ENCODE data around the gene REEP1.

Gene REEP1

DNA sequence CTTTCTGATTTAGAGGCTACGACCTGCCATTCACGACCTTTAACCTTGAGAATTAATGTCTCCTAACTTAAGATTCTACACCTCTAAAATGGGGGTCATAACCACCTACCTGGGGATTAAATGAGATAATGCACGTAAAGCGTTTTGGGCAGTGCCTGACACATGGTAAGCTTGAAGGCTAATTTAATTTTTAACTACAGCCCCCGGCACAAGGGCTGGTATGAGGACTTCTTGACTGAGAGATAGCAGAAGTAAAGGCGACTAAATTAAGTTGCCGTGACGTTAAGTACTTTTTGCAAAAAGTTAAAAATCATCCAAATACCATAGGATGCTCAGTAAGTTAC is 137.6 kb downstream of the REEP1 start:
- TF ChIP-seq, protein P1, sequence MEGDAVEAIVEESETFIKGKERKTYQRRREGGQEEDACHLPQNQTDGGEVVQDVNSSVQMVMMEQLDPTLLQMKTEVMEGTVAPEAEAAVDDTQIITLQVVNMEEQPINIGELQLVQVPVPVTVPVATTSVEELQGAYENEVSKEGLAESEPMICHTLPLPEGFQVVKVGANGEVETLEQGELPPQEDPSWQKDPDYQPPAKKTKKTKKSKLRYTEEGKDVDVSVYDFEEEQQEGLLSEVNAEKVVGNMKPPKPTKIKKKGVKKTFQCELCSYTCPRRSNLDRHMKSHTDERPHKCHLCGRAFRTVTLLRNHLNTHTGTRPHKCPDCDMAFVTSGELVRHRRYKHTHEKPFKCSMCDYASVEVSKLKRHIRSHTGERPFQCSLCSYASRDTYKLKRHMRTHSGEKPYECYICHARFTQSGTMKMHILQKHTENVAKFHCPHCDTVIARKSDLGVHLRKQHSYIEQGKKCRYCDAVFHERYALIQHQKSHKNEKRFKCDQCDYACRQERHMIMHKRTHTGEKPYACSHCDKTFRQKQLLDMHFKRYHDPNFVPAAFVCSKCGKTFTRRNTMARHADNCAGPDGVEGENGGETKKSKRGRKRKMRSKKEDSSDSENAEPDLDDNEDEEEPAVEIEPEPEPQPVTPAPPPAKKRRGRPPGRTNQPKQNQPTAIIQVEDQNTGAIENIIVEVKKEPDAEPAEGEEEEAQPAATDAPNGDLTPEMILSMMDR (IDR thresholded peaks at IDR 0.05; ENCODE audit: insufficient read depth, low read length, poor library complexity, severe bottlenecking), result no peak
- TF ChIP-seq EZH2phosphoT487 (conservative IDR thresholded peaks at IDR 0.05; ENCODE audit: low read length), result no peak
- peaks cover 59% of the 10 kb centered on the region for H3K79me2 ChIP-seq (ENCODE audit: insufficient read depth, low read length)

DNA sequence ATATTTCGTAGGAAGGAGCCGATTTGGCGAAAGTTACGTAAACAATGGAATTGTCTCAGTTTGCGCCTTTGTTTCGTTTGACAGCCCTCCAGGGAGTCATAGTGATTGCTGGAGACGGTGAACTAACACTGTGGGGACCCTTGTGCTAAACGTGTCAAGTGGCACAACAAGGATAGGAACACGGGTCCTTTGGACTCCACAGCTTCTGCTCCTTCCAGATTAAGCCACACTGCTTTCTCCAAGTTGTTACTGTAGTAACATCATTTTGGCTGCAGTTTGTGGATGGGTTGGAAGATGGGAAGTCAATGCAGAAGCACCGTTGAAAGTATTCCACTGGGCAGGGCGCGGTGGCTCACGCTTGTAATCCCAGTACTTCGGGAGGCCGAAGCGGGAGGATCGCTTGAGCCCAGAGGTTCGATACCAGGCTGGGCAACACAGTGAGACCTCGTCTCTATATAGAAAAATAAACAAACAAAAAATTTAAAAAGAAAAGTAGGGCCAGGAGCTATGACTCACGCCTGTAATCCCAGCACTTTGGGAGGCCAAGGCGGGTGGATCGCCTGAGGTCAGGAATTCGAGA is 141.5 kb downstream of the REEP1 start:
- peak overlapping the region; percentile 79 for H3K4me2 ChIP-seq (ENCODE audit: low read depth, low read length, poor library complexity, severe bottlenecking)
- H3K4me3 ChIP-seq (ENCODE audit: insufficient read depth, low read length, poor library complexity, severe bottlenecking), result peak overlapping the region; percentile 97
- peak overlapping the region; percentile 96 for H3K9ac ChIP-seq (ENCODE audit: low read length)
- H3F3A ChIP-seq (ENCODE audit: insufficient read depth), result peaks cover 24% of the 10 kb centered on the region
- 0 out of 2 replicates have a peak, but pooled peaks cover 4% of the 10 kb centered on the region for H3K36me3 ChIP-seq (ENCODE audit: low read length)
- no peaks in the 10 kb centered on the region for H3K9me3 ChIP-seq (ENCODE audit: insufficient read depth, low read length)
- peak overlapping the region; percentile 94 for H3K27ac ChIP-seq (ENCODE audit: low read depth, low read length)
- no peaks in the 10 kb centered on the region for H3K27me3 ChIP-seq (ENCODE audit: low read length)
- H3K9me2 ChIP-seq (replicated peaks; ENCODE audit: insufficient read depth, low read length), result no peaks in the 10 kb centered on the region
- H2AFZ ChIP-seq (ENCODE audit: low read depth, low read length, severe bottlenecking), result peak overlapping the region; percentile 46
- H3K79me2 ChIP-seq (ENCODE audit: insufficient read depth, low read length), result peaks cover 61% of the 10 kb centered on the region
- no peaks in the 10 kb centered on the region; the same call in 1 of the 2 replicates for H4K20me1 ChIP-seq (ENCODE audit: low read depth, low read length)
- no peak for TF ChIP-seq EZH2phosphoT487 (conservative IDR thresholded peaks at IDR 0.05; ENCODE audit: low read length)
- TF ChIP-seq, protein P1 (IDR thresholded peaks at IDR 0.05; ENCODE audit: insufficient read depth, low read length, poor library complexity, severe bottlenecking), result no peak

More for the DNA sequence above, 137.6 kb downstream of the REEP1 start:
- Histone ChIP-seq H3K27me3 (ENCODE audit: low read length) (no peaks in the 10 kb centered on the region), H3K9me2 (replicated peaks; ENCODE audit: insufficient read depth, low read length) (no peaks in the 10 kb centered on the region), H2AFZ (ENCODE audit: low read depth, low read length, severe bottlenecking) (peak overlapping the region; percentile 91), H3K36me3 (ENCODE audit: low read length) (no peaks in the 10 kb centered on the region), H4K20me1 (ENCODE audit: low read depth, low read length) (no peaks in the 10 kb centered on the region), H3K4me2 (ENCODE audit: low read depth, low read length, poor library complexity, severe bottlenecking) (peak overlapping the region; percentile 89), H3K9me3 (ENCODE audit: insufficient read depth, low read length) (no peaks in the 10 kb centered on the region), H3K9ac (ENCODE audit: low read length) (peak overlapping the region; percentile 92), H3K4me3 (ENCODE audit: insufficient read depth, low read length, poor library complexity, severe bottlenecking) (peak overlapping the region; percentile 69), H3K27ac (ENCODE audit: low read depth, low read length) (peak overlapping the region; percentile 67), H3F3A (ENCODE audit: insufficient read depth) (peaks cover 17% of the 10 kb centered on the region)

DNA sequence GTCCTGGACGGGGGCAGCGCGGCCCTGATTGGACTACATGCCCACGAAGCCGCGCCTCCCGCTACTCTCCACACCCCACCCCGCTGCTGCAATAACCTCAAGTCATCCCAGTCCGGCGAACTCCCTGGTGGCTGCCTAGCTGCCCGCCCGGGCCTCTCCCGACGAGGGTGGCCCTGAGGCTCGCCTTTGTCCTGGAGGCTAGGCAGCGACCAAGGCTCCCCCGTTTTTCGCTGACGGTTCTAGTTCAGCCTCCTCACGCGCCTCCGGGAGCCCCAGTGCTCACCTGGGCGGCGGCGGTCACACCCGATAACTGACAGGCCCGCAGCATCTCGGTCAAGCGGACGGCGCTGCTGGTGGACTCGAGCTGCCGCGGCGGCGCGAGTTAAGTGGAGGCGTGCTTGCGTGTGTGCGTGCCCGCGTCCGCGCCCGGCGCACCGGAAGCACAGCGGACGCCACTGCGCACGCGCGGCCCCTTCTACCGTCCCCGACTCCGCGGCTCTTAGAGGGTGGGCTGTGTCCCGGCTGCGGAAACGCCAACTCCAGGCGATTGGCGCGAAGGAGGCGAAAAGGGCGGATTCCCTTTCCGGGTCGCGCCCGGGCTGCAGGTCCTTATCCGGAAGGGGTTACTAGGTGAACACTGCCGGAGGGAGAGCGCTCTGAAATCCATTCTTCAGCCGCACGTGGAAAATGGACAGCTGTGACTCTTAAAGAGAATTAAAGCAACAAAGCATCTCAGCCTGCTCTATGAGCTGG is 142.2 kb downstream of the REEP1 start, which contains the start of gene IMMT:
Gene IMMT, minus strand, starts transcription at position 408 of the 753 bp plus-strand sequence. Its CDS starts 80 bp downstream, at position 328.
- H3K9me3 ChIP-seq (ENCODE audit: insufficient read depth, low read length), result no peaks in the 10 kb centered on the region
- H3K9ac ChIP-seq (ENCODE audit: low read length), result peak within 1 kb of the TSS; percentile 96

More for the DNA sequence above, 142.2 kb downstream of the REEP1 start, which contains the start of gene IMMT:
- no peaks in the 10 kb centered on the region; the same call in 1 of the 2 replicates for H4K20me1 ChIP-seq (ENCODE audit: low read depth, low read length)
- H3K36me3 ChIP-seq (ENCODE audit: low read length), result 0 out of 2 replicates have a peak, but pooled peaks cover 4% of the 10 kb centered on the region
- peak within 1 kb of the TSS; percentile 97 for H3K4me3 ChIP-seq (ENCODE audit: insufficient read depth, low read length, poor library complexity, severe bottlenecking)
- peak within 1 kb of the TSS; percentile 94 for H3K27ac ChIP-seq (ENCODE audit: low read depth, low read length)
- H3K9me2 ChIP-seq (replicated peaks; ENCODE audit: insufficient read depth, low read length), result no peaks in the 10 kb centered on the region
- no peak for TF ChIP-seq EZH2phosphoT487 (conservative IDR thresholded peaks at IDR 0.05; ENCODE audit: low read length)
- TF ChIP-seq, protein P1 (IDR thresholded peaks at IDR 0.05; ENCODE audit: insufficient read depth, low read length, poor library complexity, severe bottlenecking), result no peak
- H3K79me2 ChIP-seq (ENCODE audit: insufficient read depth, low read length), result peaks cover 61% of the 10 kb centered on the region
- H3F3A ChIP-seq (ENCODE audit: insufficient read depth), result peaks cover 24% of the 10 kb centered on the region
- H2AFZ ChIP-seq (ENCODE audit: low read depth, low read length, severe bottlenecking), result peak within 1 kb of the TSS; percentile 59
- H3K27me3 ChIP-seq (ENCODE audit: low read length), result no peaks in the 10 kb centered on the region
- H3K4me2 ChIP-seq (ENCODE audit: low read depth, low read length, poor library complexity, severe bottlenecking), result peak within 1 kb of the TSS; percentile 79
